ENCODE data around the gene NPB. TPM values are rescaled to one million over a fixed set of nuclear protein-coding genes. Genes with fewer than 3 reads are reported as not detected.
A peak's percentile ranks its signal among the peaks of the same experiment; 100 is the strongest.

Gene NPB
- total and polyA plus RNA-seq, 2 donors = 1.7 to 3.5 TPM

DNA sequence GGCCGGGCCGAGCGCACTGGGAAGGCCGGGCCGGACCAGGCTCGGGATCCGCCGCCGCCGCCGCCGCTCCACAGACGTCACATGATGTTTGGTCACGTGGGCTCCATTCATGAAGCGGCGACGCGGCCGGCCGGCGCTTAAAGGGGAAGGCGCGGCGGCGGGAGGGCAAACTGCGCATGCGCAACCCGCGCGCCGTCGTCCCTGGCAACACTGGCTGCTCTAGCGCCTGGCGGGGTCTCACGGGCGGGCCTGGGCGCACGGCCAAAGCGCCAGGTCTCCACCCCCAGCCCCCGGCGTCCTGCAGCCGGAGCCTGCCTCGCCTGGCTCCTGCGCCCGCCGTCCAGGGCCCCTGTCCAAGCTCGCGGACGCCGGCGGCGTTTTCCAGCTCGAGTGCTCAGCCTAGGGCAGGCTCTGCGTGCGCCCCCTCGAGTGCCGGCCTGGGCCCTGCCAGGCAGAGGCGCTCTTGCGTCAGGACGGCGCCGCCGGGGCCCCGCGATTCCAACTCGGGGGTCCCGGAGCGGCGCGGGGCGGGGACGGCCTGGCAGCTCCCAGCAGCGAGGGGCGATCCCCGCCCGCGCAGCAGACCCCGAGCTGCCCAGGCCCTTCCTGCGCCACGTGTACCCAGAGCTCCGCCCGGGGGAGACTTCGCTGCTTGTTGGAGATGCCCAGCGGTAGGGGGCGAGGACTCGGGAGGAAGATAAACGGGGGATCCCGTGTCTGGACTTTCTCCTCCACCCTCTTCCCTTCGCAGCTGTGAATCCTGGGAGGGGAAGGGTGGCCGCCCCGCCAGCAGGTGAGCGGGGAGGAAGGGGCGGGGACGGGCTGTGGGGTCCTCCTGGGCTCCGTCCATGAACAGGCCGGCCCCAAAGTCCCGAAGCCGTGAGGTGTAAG lies 25.9 kb downstream of the NPB start, which contains the start of gene MAFG:
TSS of gene MAFG (minus strand) at position 83 of the 891 bp plus-strand sequence. CDS start 4,550 bp downstream, outside the sequence.
- 1% methylated on average over 98 of the region's 98 CpGs for WGBS
- Histone ChIP-seq H3K27me3 (ENCODE audit: control insufficient read depth in 2 of 2, insufficient read depth in 1 of 2, low read length in 1 of 2) (peaks cover 20 to 55% of the 10 kb centered on the region in 2 donors), H3K36me3 (ENCODE audit: control insufficient read depth in 2 of 2, insufficient read depth in 2 of 2, low read length in 1 of 2) (peaks cover under 1% of the 10 kb centered on the region in 2 donors), H3K4me3 (ENCODE audit: low read length in 2 of 2) (peak within 1 kb of the TSS; percentile 59 to 92), H3K27ac (ENCODE audit: low read depth in 1 of 2, low read length in 1 of 2) (peak within 1 kb of the TSS; percentile 76 to 78), H3K9me3 (ENCODE audit: control insufficient read depth in 2 of 2, insufficient read depth in 1 of 2, low read length in 1 of 2) (peaks cover 0 to 8% of the 10 kb centered on the region in 2 donors), H3K4me1 (ENCODE audit: control insufficient read depth in 2 of 2, insufficient read depth in 2 of 2, low read length in 2 of 2) (peaks cover 35 to 54% of the 10 kb centered on the region in 2 donors)
- DNase-seq (ENCODE audit: low read depth in 6 of 9, low spot score in 9 of 9) = peak; percentile 65 to 97 (median 91)

DNA sequence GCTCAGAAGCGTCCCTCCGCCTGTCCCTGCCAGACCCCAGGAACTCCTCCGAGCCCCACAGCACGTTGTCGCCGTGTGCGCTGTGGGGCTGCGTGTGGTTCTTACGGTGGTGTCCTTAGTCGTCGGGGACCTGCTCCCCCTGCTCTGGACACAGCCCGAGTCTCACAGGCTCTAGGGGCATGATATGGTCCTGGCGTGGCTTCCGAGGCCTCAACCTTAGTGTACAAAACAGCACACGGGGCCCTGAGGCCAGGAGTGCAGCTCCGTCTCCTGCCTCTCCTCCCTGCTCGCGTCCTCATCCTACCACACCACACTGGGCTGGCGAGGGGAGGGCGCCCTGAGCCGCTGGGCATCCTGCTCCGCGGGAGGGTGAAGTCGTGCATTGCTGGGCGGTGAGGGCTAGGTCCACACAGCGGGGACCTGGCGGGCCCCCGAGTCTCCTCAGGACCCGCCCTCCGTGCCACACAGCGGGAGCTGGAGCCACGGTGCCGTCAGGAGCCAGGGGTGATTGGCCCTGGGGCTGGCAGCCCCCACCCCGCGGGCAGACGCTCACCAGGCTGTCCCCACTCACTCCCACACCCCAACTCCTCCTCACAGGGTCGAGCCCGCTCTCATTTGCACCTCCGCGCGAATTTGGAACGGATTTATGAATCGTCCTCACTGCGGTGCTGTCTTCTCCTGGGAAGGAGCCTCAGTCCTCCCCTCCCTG lies 26.7 kb downstream of the NPB start:
- H3K27ac ChIP-seq (ENCODE audit: low read depth in 1 of 2, low read length in 1 of 2) = no peak overlapping the region
- H3K9me3 ChIP-seq (ENCODE audit: control insufficient read depth in 2 of 2, insufficient read depth in 1 of 2, low read length in 1 of 2) = peaks cover 0 to 8% of the 10 kb centered on the region in 2 donors
- peak overlapping the region; percentile 27 to 92 for H3K4me3 ChIP-seq (ENCODE audit: low read length in 2 of 2)
- DNase-seq (ENCODE audit: low read depth in 6 of 9, low spot score in 9 of 9) = no peak
- 24% methylated on average over 44 of the region's 44 CpGs for WGBS
- H3K36me3 ChIP-seq (ENCODE audit: control insufficient read depth in 2 of 2, insufficient read depth in 2 of 2, low read length in 1 of 2) = no peaks in the 10 kb centered on the region
- peaks cover 20 to 52% of the 10 kb centered on the region in 2 donors for H3K27me3 ChIP-seq (ENCODE audit: control insufficient read depth in 2 of 2, insufficient read depth in 1 of 2, low read length in 1 of 2)
- peaks cover 31 to 52% of the 10 kb centered on the region in 2 donors for H3K4me1 ChIP-seq (ENCODE audit: control insufficient read depth in 2 of 2, insufficient read depth in 2 of 2, low read length in 2 of 2)

DNA sequence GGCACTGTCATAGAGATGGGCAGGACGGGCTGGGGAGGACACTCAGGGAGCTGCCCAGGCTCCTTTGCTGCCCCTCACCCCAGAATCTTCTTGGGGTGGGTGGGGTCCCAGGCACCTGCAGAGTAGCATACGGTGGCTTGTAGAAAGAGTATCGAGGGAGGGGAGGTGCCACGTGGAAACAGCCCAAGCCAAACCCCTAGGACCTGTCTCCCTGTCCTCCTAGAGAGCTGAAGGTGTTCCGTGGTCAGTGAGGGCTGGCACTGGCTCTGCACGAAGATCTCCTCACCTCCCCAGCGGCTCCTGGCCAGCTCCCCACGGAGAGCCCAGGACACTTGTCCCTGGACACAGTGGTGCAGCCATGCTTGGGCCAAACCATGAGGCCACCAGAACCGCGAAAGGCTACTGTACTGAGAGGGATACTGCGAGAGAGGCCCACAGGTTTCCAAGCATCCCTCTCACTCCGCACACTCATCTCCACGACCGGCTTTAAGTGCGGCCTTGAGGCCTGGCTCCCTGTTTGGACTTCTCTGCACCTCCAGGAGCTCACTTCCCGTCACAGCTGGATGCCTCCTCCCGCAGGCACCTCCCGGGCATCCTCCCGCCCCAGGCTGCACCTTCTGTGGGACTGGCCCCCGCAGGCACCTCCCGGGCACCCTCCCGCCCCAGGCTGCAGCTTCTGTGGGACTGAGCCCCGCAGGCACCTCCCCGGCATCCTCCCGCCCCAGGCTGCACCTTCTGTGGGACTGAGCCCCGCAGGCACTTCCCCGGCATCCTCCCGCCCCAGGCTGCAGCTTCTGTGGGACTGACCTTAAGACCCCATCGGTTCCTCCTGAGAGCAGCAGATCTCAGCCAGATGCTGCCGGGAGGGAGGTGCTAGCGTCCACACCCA lies 27.5 kb downstream of the NPB start:
- WGBS = 94% methylated on average over 31 of the region's 31 CpGs
- no peaks in the 10 kb centered on the region for H3K36me3 ChIP-seq (ENCODE audit: control insufficient read depth in 2 of 2, insufficient read depth in 2 of 2, low read length in 1 of 2)
- H3K27me3 ChIP-seq (ENCODE audit: control insufficient read depth in 2 of 2, insufficient read depth in 1 of 2, low read length in 1 of 2) = peaks cover 20 to 47% of the 10 kb centered on the region in 2 donors
- H3K27ac ChIP-seq (ENCODE audit: low read depth in 1 of 2, low read length in 1 of 2) = no peak overlapping the region
- peak overlapping the region in 1 of 2 donors; percentile 27 for H3K4me3 ChIP-seq (ENCODE audit: low read length in 2 of 2)
- H3K4me1 ChIP-seq (ENCODE audit: control insufficient read depth in 2 of 2, insufficient read depth in 2 of 2, low read length in 2 of 2) = peaks cover 24 to 44% of the 10 kb centered on the region in 2 donors
- H3K9me3 ChIP-seq (ENCODE audit: control insufficient read depth in 2 of 2, insufficient read depth in 1 of 2, low read length in 1 of 2) = peaks cover 0 to 8% of the 10 kb centered on the region in 2 donors
- DNase-seq (ENCODE audit: low read depth in 6 of 9, low spot score in 9 of 9) = no peak

DNA sequence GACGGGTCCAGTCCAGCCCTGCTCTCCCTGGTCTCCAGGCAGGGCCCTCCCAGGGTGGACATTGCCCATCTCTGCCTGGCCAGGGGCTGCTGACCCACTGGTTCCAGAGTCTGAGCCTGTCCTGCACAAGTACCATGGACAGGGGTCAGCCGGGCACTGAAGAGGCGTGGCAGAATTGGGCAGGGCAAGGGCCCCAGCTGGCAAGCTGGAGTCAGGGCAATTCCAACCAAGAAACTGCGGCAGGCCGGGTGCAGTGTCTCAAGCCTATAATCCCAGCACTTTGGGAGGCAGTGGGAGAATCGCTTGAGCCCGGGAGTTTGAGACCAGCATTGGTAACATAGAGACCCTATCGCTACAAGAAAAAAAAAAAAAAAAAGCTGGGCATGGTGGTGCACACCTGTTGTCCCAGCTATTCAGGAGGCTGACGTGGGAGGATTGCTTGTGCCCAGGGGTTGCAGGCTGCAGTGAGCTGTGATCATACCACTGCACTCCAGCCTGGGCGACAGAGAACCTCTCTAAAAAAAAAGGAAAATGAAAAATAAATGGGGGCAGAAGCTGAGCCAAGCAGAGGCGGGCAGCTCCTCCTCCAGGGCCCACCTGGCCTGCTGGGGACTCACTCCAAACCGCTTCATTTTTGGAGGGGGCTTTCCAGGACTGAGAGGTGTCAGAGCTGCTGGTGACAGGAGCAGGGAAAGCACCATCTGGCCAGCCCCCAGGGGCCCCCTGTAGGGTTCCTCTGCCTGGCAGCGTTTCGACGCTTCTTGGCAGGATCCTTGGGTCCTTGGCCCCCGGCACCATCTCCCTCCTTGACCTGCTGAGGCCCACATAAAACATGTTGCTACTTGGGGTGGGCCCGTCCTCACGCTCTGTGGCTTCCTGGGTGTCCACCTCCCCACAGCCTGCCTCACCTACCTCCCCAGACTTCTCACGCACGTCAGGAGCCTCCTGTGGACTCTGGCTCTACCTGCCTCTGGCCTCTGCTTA lies 28.4 kb downstream of the NPB start:
- H3K27ac ChIP-seq (ENCODE audit: low read depth in 1 of 2, low read length in 1 of 2) = peak overlapping the region in 1 of 2 donors; percentile 10
- peak in 1 of 9 donors; percentile 30 for DNase-seq (ENCODE audit: low read depth in 6 of 9, low spot score in 9 of 9)
- peaks cover 16 to 35% of the 10 kb centered on the region in 2 donors for H3K4me1 ChIP-seq (ENCODE audit: control insufficient read depth in 2 of 2, insufficient read depth in 2 of 2, low read length in 2 of 2)
- 79% methylated on average over 20 of the region's 20 CpGs for WGBS
- H3K9me3 ChIP-seq (ENCODE audit: control insufficient read depth in 2 of 2, insufficient read depth in 1 of 2, low read length in 1 of 2) = peaks cover 0 to 8% of the 10 kb centered on the region in 2 donors
- H3K36me3 ChIP-seq (ENCODE audit: control insufficient read depth in 2 of 2, insufficient read depth in 2 of 2, low read length in 1 of 2) = no peaks in the 10 kb centered on the region
- peaks cover 20 to 53% of the 10 kb centered on the region in 2 donors for H3K27me3 ChIP-seq (ENCODE audit: control insufficient read depth in 2 of 2, insufficient read depth in 1 of 2, low read length in 1 of 2)
- H3K4me3 ChIP-seq (ENCODE audit: low read length in 2 of 2) = no peak overlapping the region

DNA sequence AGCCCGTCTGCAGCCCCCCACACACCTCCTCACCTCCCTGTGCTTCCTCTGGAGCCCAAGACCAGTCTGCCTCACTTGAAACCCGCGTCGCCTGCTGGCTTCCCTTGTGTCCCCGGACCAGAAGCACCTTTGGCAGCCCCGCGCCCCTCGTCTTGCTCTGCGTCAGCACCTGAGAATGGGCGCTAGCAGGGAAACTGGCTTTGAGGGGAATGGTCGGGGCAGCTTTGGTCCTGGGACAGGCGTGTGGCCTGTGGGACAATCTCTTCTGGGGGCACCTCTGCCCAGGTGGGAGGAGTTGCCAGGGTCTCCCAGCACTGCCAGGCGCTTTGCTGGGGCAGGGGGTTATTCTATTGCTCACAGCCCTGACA lies 29.1 kb downstream of the NPB start:
- peaks cover 20 to 58% of the 10 kb centered on the region in 2 donors for H3K27me3 ChIP-seq (ENCODE audit: control insufficient read depth in 2 of 2, insufficient read depth in 1 of 2, low read length in 1 of 2)
- H3K36me3 ChIP-seq (ENCODE audit: control insufficient read depth in 2 of 2, insufficient read depth in 2 of 2, low read length in 1 of 2) = no peaks in the 10 kb centered on the region
- H3K4me1 ChIP-seq (ENCODE audit: control insufficient read depth in 2 of 2, insufficient read depth in 2 of 2, low read length in 2 of 2) = peaks cover 14 to 29% of the 10 kb centered on the region in 2 donors
- DNase-seq (ENCODE audit: low read depth in 6 of 9, low spot score in 9 of 9) = no peak
- H3K27ac ChIP-seq (ENCODE audit: low read depth in 1 of 2, low read length in 1 of 2) = peak overlapping the region in 1 of 2 donors; percentile 10
- H3K9me3 ChIP-seq (ENCODE audit: control insufficient read depth in 2 of 2, insufficient read depth in 1 of 2, low read length in 1 of 2) = peaks cover 0 to 8% of the 10 kb centered on the region in 2 donors
- no peak overlapping the region for H3K4me3 ChIP-seq (ENCODE audit: low read length in 2 of 2)
- WGBS = 85% methylated on average over 13 of the region's 13 CpGs

DNA sequence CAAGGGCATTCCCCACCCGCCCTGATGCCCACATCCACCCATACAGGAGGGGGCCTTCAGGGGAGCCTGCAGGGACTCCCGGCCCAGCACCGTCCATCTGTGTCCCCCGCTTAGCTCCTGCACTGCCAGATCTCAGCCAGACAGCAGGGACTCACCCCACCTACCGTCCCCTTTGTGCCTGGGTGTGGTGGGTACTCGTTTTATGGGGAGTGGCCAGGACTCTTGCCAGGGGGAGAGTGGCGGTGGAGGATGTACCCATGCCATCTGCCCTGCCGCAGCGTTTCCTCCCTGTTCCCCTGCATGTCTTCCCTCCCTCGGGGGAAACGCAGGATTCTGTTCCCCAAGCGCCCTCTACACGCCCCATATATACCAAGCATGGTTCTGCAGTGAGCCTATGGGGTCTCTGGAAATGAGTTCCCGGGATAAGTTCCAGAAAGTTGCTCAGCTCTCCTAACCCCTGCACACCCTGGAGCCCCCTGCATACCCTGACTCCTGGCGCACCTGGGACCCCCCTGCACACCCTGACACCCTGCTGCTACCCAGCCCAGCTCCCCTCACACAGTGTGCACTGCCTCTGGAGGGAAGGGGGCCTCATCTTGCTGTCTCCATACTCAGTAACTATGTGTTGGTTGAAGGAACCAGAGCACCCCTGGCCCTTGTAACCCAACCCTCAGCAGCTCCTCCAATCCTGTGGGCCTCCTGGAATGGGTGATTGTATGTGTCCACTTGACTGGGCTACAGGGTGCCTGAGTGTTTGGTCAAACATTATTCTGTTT lies 29.7 kb downstream of the NPB start:
- H3K36me3 ChIP-seq (ENCODE audit: control insufficient read depth in 2 of 2, insufficient read depth in 2 of 2, low read length in 1 of 2) = no peaks in the 10 kb centered on the region
- peaks cover 0 to 8% of the 10 kb centered on the region in 2 donors for H3K9me3 ChIP-seq (ENCODE audit: control insufficient read depth in 2 of 2, insufficient read depth in 1 of 2, low read length in 1 of 2)
- H3K27ac ChIP-seq (ENCODE audit: low read depth in 1 of 2, low read length in 1 of 2) = no peak overlapping the region
- WGBS = 67% methylated on average over 15 of the region's 15 CpGs
- no peak for DNase-seq (ENCODE audit: low read depth in 6 of 9, low spot score in 9 of 9)
- peaks cover 12 to 28% of the 10 kb centered on the region in 2 donors for H3K4me1 ChIP-seq (ENCODE audit: control insufficient read depth in 2 of 2, insufficient read depth in 2 of 2, low read length in 2 of 2)
- H3K27me3 ChIP-seq (ENCODE audit: control insufficient read depth in 2 of 2, insufficient read depth in 1 of 2, low read length in 1 of 2) = peaks cover 20 to 63% of the 10 kb centered on the region in 2 donors
- no peak overlapping the region for H3K4me3 ChIP-seq (ENCODE audit: low read length in 2 of 2)

DNA sequence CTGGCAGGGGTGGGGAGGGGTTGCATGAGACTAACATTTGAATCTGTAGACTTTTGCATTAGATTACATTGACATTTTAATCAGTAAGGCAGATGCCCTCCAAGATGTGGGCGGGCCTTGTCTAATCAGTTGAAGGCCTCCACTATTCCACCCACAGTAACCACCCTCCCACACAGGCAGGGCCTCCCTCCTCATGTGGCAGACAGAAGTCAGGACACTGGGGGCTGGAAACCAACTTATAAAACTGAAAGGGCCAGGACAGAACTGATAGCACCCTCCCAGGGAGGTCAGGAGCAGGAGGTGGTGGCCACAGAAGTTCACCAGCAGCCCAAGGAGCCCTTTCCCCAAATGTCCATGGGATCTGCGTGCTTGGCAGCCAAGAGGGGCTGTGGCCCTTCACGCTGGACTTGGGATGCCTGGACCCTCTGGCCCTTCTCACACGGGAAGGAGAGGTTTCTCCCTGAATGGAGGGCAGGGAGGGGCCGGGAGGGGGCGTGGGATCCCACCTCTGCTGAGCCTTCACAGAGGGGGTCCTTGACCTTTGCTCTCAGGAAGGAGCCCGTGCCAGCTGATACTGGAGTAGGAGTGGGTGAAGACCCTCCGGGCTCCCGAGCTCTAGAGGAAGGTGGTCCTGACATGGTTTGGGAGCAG lies 30.4 kb downstream of the NPB start:
- Histone ChIP-seq H3K27ac (ENCODE audit: low read depth in 1 of 2, low read length in 1 of 2) (no peak overlapping the region), H3K36me3 (ENCODE audit: control insufficient read depth in 2 of 2, insufficient read depth in 2 of 2, low read length in 1 of 2) (no peaks in the 10 kb centered on the region), H3K4me1 (ENCODE audit: control insufficient read depth in 2 of 2, insufficient read depth in 2 of 2, low read length in 2 of 2) (peaks cover 15 to 32% of the 10 kb centered on the region in 2 donors), H3K27me3 (ENCODE audit: control insufficient read depth in 2 of 2, insufficient read depth in 1 of 2, low read length in 1 of 2) (peaks cover 20 to 68% of the 10 kb centered on the region in 2 donors), H3K9me3 (ENCODE audit: control insufficient read depth in 2 of 2, insufficient read depth in 1 of 2, low read length in 1 of 2) (peaks cover 0 to 11% of the 10 kb centered on the region in 2 donors), H3K4me3 (ENCODE audit: low read length in 2 of 2) (no peak overlapping the region)
- DNase-seq (ENCODE audit: low read depth in 6 of 9, low spot score in 9 of 9) = no peak
- WGBS = 97% methylated on average over 9 of the region's 9 CpGs

All from thymus (tissue), 11 donors.